Right atrium auricular region (tissue), 2 donors: Measurements from ENCODE around the gene KDELR1. TPM values are rescaled to one million over a fixed set of nuclear protein-coding genes. Genes with fewer than 3 reads are reported as not detected.
A peak's percentile ranks its signal among the peaks of the same experiment; 100 is the strongest.

ENCODE experiments used
- DNase-seq: peaks from one replicate; pipeline ENCODE4 v3.0.0-alpha.2; 2019; ENCODE audit warnings: low spot score
- H3K27ac ChIP-seq, 2 donors: fragments of 200-600 bp; sonication (generic); 1 replicate in 1 of 2; 2 replicates in 1 of 2; pipeline ENCODE4 v1.5.1; 2016 to 2019
- H3K27me3 ChIP-seq, 2 donors: fragments of 200-600 bp; sonication (generic); one replicate each; pipeline versions ENCODE4 v1.5.1 to v1.6.0; 2017 to 2019
- H3K36me3 ChIP-seq: fragments of 200-600 bp; sonication (generic); one replicate; pipeline ENCODE4 v1.5.1; 2016
- H3K4me1 ChIP-seq, 2 donors: fragments of 200-600 bp; sonication (generic); one replicate each; pipeline versions ENCODE4 v1.5.1 to v1.6.0; 2017 to 2019
- H3K4me3 ChIP-seq, 2 donors: fragments of 200-600 bp; sonication (generic); 1 replicate in 1 of 2; 2 replicates in 1 of 2; pipeline ENCODE4 v1.5.1; 2017 to 2019; ENCODE audit warnings: mild to moderate bottlenecking in 1 of 2, moderate library complexity in 1 of 2
- H3K9me3 ChIP-seq, 2 donors: fragments of 200-600 bp; sonication (generic); one replicate each; pipeline ENCODE4 v1.5.1; 2019
- total RNA-seq, 2 donors: library from RNA; depleted of rRNA; stranded (reverse); fragments of >200 nt; gene quantifications; one replicate each; pipeline ENCODE4 v1.1.0, GENCODE V29; 2016
- TF ChIP-seq, protein P1 (sequence below), 2 donors: fragments of 200-600 bp; sonication (generic); IDR thresholded peaks; one replicate each; pipeline ENCODE4 v1.5.1; 2019; ENCODE audit warnings: antibody characterized with exemption in 2 of 2

KDELR1 gene
- total RNA-seq, 2 donors from 2014 or later = 74.1 to 82.0 TPM

GRCh38 chr19:48396824-48397176 is 5.4 kb upstream of the KDELR1 start:
- H3K4me3 ChIP-seq = no peak overlapping the region
- peaks cover 29 to 43% of the 10 kb centered on the region in 2 donors for H3K27me3 ChIP-seq
- H3K36me3 ChIP-seq = no peaks in the 10 kb centered on the region
- no peaks in the 10 kb centered on the region for H3K9me3 ChIP-seq
- no peak for DNase-seq
- H3K27ac ChIP-seq = no peak overlapping the region
- peaks cover 0 to 28% of the 10 kb centered on the region in 2 donors for H3K4me1 ChIP-seq
- TF ChIP-seq, protein P1, sequence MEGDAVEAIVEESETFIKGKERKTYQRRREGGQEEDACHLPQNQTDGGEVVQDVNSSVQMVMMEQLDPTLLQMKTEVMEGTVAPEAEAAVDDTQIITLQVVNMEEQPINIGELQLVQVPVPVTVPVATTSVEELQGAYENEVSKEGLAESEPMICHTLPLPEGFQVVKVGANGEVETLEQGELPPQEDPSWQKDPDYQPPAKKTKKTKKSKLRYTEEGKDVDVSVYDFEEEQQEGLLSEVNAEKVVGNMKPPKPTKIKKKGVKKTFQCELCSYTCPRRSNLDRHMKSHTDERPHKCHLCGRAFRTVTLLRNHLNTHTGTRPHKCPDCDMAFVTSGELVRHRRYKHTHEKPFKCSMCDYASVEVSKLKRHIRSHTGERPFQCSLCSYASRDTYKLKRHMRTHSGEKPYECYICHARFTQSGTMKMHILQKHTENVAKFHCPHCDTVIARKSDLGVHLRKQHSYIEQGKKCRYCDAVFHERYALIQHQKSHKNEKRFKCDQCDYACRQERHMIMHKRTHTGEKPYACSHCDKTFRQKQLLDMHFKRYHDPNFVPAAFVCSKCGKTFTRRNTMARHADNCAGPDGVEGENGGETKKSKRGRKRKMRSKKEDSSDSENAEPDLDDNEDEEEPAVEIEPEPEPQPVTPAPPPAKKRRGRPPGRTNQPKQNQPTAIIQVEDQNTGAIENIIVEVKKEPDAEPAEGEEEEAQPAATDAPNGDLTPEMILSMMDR (IDR thresholded peaks at IDR 0.05) = no peak

DNA sequence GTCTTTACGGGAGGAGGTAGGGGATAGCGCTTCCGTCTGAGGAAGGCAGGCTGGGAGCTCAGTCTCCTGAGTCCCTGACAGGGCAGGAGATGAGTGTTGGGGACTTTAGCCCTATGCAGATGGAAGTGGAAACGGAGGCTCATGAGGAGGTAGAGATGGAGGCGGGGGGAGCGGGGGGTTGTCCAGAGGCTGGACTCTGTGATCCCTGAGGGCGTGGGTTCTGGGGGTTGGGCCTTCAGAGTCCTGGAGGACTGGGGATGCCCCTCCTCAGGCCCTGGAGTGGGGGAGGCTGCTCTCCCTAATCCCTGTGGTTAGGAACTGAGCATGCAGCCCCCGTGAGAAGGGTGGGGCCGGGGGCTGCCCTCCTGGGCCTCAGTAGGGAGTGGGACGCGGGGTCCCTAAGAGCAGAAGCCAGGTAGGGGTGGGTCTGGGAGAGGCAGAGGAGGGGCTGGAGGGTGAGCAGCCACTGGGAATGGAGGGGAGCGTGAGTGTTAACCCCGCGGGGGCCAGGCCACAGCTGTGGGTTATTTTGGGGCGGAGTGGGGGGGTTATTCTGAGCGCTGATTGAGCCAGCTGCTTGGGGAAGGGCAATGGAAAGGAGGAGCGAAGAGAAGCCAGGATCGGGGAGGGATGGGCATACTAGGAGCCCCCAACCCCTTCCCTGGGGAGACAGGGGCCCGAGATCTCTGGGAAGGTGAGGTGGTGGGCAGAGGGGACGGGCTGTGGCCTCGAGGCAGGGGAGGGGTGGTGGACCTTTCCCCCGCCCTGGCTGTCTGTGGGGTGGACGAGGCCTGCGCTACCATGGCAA is 4.9 kb upstream of the KDELR1 start:
- no peak for DNase-seq

DNA sequence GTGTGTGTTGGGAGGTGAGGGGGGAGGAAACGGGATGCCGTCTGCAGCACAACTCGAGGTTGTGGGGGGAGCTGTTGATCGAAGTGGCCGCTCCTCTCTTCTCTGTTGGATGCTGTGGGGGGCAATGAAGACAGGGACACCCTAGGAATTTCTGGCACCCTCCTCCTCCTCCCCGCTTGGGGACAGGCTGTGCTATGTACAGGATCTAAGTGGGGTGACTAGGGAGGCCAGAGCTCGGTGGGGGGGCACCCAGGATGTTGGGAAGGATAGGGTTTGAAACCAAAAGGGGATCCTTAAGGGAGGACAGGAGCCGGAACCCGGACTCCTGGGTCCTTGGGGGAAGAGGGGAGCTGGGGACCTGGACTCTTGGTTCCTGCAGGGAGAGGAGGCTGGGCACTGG is 4.1 kb upstream of the KDELR1 start:
- H3K9me3 ChIP-seq = no peaks in the 10 kb centered on the region
- TF ChIP-seq, protein P1 (IDR thresholded peaks at IDR 0.05) = no peak
- no peak overlapping the region for H3K4me3 ChIP-seq
- DNase-seq = no peak
- peaks cover 29 to 43% of the 10 kb centered on the region in 2 donors for H3K27me3 ChIP-seq
- no peak overlapping the region for H3K27ac ChIP-seq
- peaks cover 0 to 28% of the 10 kb centered on the region in 2 donors for H3K4me1 ChIP-seq
- H3K36me3 ChIP-seq = no peaks in the 10 kb centered on the region

More for the DNA sequence above, 4.9 kb upstream of the KDELR1 start:
- TF ChIP-seq, protein P1 (IDR thresholded peaks at IDR 0.05) = no peak
- Histone ChIP-seq H3K4me3 (no peak overlapping the region), H3K27me3 (peaks cover 29 to 43% of the 10 kb centered on the region in 2 donors), H3K27ac (no peak overlapping the region), H3K9me3 (no peaks in the 10 kb centered on the region), H3K4me1 (peaks cover 0 to 28% of the 10 kb centered on the region in 2 donors), H3K36me3 (no peaks in the 10 kb centered on the region)

- H3K27me3 ChIP-seq = peaks cover 29 to 43% of the 10 kb centered on the region in 2 donors
Observed at GRCh38 chr19:48395170-48395455, 3.8 kb upstream of the KDELR1 start.

GRCh38 chr19:48394331-48395169 is 3.2 kb upstream of the KDELR1 start:
- TF ChIP-seq, protein P1 (IDR thresholded peaks at IDR 0.05) = no peak
- peaks cover 29 to 43% of the 10 kb centered on the region in 2 donors for H3K27me3 ChIP-seq
- peak overlapping the region in 1 of 2 donors; percentile 15 for H3K4me3 ChIP-seq
- no peaks in the 10 kb centered on the region for H3K36me3 ChIP-seq
- no peaks in the 10 kb centered on the region for H3K9me3 ChIP-seq
- H3K4me1 ChIP-seq = peaks cover 0 to 38% of the 10 kb centered on the region in 2 donors
- H3K27ac ChIP-seq = no peak overlapping the region
- DNase-seq = no peak

More at GRCh38 chr19:48395170-48395455, 3.8 kb upstream of the KDELR1 start:
- H3K36me3 ChIP-seq = no peaks in the 10 kb centered on the region
- no peak for DNase-seq
- H3K4me1 ChIP-seq = peaks cover 0 to 32% of the 10 kb centered on the region in 2 donors
- TF ChIP-seq, protein P1 (IDR thresholded peaks at IDR 0.05) = no peak
- H3K4me3 ChIP-seq = no peak overlapping the region
- no peaks in the 10 kb centered on the region for H3K9me3 ChIP-seq
- H3K27ac ChIP-seq = no peak overlapping the region
